Putamen (tissue), 1 donor: ENCODE data around the gene JAKMIP1.
"Not testable (repeated sequence)": the region's sequence is repeated elsewhere in the genome, so short reads cannot be mapped to it uniquely, and the experiment has no call there.

Experiments used
- DNase-seq: peaks from one replicate; pipeline ENCODE4 v3.0.0-alpha.2; 2016; ENCODE audit warnings: low spot score

Gene JAKMIP1

GRCh38 chr4:6229095-6229494 is 28.7 kb upstream of the JAKMIP1 start:
- peak; percentile 72 for DNase-seq

GRCh38 chr4:6228158-6229067 is 28.1 kb upstream of the JAKMIP1 start:
- peak; percentile 63 for DNase-seq

GRCh38 chr4:6227412-6228157 is 27.2 kb upstream of the JAKMIP1 start:
- DNase-seq, result no peak

GRCh38 chr4:6226506-6226905 is 26.2 kb upstream of the JAKMIP1 start:
- no peak for DNase-seq

GRCh38 chr4:6225469-6225868 is 25.1 kb upstream of the JAKMIP1 start:
- DNase-seq, result no peak

- DNase-seq, result peak; percentile 80
These were observed 24.4 kb upstream of the JAKMIP1 start for GRCh38 chr4:6224735-6225134.

GRCh38 chr4:6222761-6223292 is 22.5 kb upstream of the JAKMIP1 start:
- no peak for DNase-seq

GRCh38 chr4:6221851-6222760 is 21.8 kb upstream of the JAKMIP1 start:
- peak; percentile 72 for DNase-seq

- peak; percentile 61 for DNase-seq
These were observed 21.0 kb upstream of the JAKMIP1 start for GRCh38 chr4:6221301-6221850.

GRCh38 chr4:6217716-6218381 is 17.5 kb upstream of the JAKMIP1 start:
- no peak for DNase-seq

GRCh38 chr4:6216588-6216987 is 16.2 kb upstream of the JAKMIP1 start:
- DNase-seq, result no peak

GRCh38 chr4:6209921-6210320 is 9.6 kb upstream of the JAKMIP1 start:
- no peak for DNase-seq

- DNase-seq, result not testable (repeated sequence)
These were observed 8.9 kb upstream of the JAKMIP1 start for GRCh38 chr4:6209291-6209690.

- DNase-seq, result no peak
These were observed 8.1 kb upstream of the JAKMIP1 start for GRCh38 chr4:6208416-6208815.

GRCh38 chr4:6207602-6208001 is 7.3 kb upstream of the JAKMIP1 start:
- DNase-seq, result no peak

GRCh38 chr4:6206771-6207290 is 6.5 kb upstream of the JAKMIP1 start:
- no peak for DNase-seq

- DNase-seq, result no peak
These were observed 5.6 kb upstream of the JAKMIP1 start for GRCh38 chr4:6205973-6206372.

GRCh38 chr4:6205567-6205931 is 5.2 kb upstream of the JAKMIP1 start:
- no peak for DNase-seq

GRCh38 chr4:6204871-6205566 is 4.7 kb upstream of the JAKMIP1 start:
- no peak for DNase-seq

GRCh38 chr4:6204098-6204497 is 3.7 kb upstream of the JAKMIP1 start:
- no peak for DNase-seq
